K562 (cell line): ENCODE data around the gene SLC1A5. TPM values are rescaled to one million over a fixed set of nuclear protein-coding genes. Genes with fewer than 3 reads are reported as not detected.

Experiments used
- ARID4B ChIP-seq: sonication (generic); formaldehyde crosslinking; IDR thresholded peaks from 2 replicates; pipeline ENCODE4 v1.8.0; 2022; ENCODE audit warnings: mild to moderate bottlenecking, missing genetic modification reagents
- E2F3 ChIP-seq: fragments of 250-450 bp; sonication (Bioruptor Pico); IDR thresholded peaks from 2 replicates; pipeline ENCODE4 v1.4.0; 2020; ENCODE audit warnings: mild to moderate bottlenecking
- ETV1 ChIP-seq: fragments of 450-650 bp; conservative IDR thresholded peaks from 2 replicates; pipeline ENCODE4 v1.6.1; 2016; ENCODE audit warnings: missing genetic modification characterization, control low read depth, low read depth, missing compliant biosample characterization
- NCOA2 ChIP-seq, 2 experiments: fragments of 450-650 bp; IDR thresholded peaks; 2 replicates each; pipeline ENCODE4 v1.6.1; 2018; ENCODE audit warnings: mild to moderate bottlenecking in 2 of 2, moderate library complexity in 1 of 2; ENCODE audit not compliant: partially characterized antibody in 2 of 2
- RBFOX2 ChIP-seq: fragments of 200-400 bp; formaldehyde crosslinking; IDR thresholded peaks from 2 replicates; pipeline ENCODE4 v1.6.1; 2017; ENCODE audit warnings: low read depth, mild to moderate bottlenecking, low read length, moderate library complexity
- USF2 ChIP-seq: sonication (generic); formaldehyde crosslinking; IDR thresholded peaks from 2 replicates; pipeline ENCODE4 v1.5.0; 2020; ENCODE audit warnings: missing genetic modification reagents
- ZNF23 ChIP-seq: fragments of 250-450 bp; sonication (Bioruptor Pico); IDR thresholded peaks from 2 replicates; pipeline ENCODE4 v1.4.0; 2020; ENCODE audit warnings: mild to moderate bottlenecking
- polyA plus RNA-seq, 8 experiments: library from polyadenylated mRNA; depleted of rRNA in 4 of 8; stranded (reverse) in 5 of 8; unstranded in 3 of 8; fragments of >200 nt; fragmentation: Nextera tagmentation in 2 of 8; fragmentation: Illumina TruSeq in 1 of 8; extraction: Ambion mirVana in 2 of 8; extraction: Trizol in 1 of 8; gene quantifications; 2 replicates each; pipeline versions ENCODE4 v1.2.1 to v1.2.3, GENCODE V29; 2011 to 2014; ENCODE audit warnings: inconsistent platforms in 1 of 8, missing spikeins in 1 of 8
- total RNA-seq, 7 experiments: library from RNA; depleted of rRNA in 6 of 7; stranded (reverse); fragments of >200 nt in 6 of 7; fragmentation: Illumina TruSeq in 2 of 7; extraction: Trizol in 2 of 7; gene quantifications; 2 replicates each; pipeline versions ENCODE4 v1.2.1 to v1.2.3, GENCODE V29; 2011 to 2021; ENCODE audit warnings: low replicate concordance in 1 of 7

Gene SLC1A5
- total and polyA plus RNA-seq, 9 of the 15 experiments (the other 6 are each of a cell fraction or from before 2014, with no cell fraction given): 31.2 to 417 (median 134) TPM

- no peak; the same call in 1 of the 2 replicates for TF ChIP-seq ARID4B (CRISPR knock-in tag)
- no peak for TF ChIP-seq ETV1 (tag)
- TF ChIP-seq ZNF23 (CRISPR knock-in tag): no peak
- peak; percentile 94 for TF ChIP-seq RBFOX2
- TF ChIP-seq NCOA2 (IDR thresholded peaks at IDR 0.05; ENCODE audit: partially characterized antibody in 2 of 2): no peak
- TF ChIP-seq USF2 (CRISPR knock-in tag): peak; percentile 82
- TF ChIP-seq E2F3 (CRISPR knock-in tag): 0 out of 2 replicates have a peak, but pooled peaks have one; percentile 36
Observed at GRCh38 chr19:46787331-46788261, 798 bp downstream of the SLC1A5 start (continued).
